ENCODE results near the gene NSUN2. TPM values are rescaled to one million over a fixed set of nuclear protein-coding genes. Genes with fewer than 3 reads are reported as not detected.

Gene NSUN2
- total RNA-seq, 2 experiments from 2014 or later = 110 to 111 TPM

DNA sequence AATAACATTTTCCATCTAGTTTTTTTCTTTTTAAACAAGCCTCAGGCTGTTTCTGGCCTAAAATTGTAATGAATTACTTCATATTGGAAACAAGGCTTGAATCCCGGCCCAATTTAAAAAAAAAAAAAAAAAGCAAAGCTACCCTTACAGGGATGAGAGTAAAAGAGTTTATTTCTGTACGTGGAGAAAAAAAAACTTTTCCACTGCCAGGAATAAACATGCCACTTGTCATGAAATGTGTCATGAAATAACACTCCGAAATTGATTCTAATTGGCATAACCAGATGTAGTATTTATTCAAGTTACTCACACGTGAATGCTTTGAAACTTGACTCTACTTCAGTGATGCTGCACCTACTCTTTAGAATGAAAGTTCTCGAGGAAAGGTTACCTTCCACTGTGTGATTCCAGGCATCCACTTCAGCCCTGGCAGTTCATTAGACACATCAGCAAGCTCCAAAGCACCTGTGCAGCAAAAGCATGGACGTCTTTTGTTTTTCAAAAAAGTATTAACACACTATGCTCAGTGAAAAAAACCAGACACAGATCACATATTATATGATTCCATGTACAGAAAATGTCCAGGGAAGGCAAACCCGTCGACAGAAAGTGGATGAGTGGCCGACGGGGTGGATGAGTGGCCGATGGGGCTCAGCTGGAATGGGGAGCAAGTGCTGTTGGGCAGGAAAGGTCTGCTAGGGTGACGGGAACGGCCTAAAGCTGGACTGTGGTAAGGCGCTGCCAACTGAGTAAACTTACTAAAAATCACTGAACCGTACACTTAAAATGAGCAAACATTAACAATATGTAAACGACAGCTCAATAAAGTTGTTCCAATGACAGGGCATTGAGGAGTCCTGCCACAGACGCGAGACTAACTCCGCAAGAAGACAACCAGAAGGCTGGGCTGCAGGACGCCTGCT, 21.2 kb downstream of the NSUN2 start:
- peaks cover 28% of the 10 kb centered on the region for H3K4me1 Mint-ChIP-seq (ENCODE audit: low read depth)
- ChIA-PET CTCF (interaction anchor here (0.7 kb wide), 1 partner anchor 21 kb away, joined by 3 read pairs; the partner anchor contains the start of genes NSUN2 and SRD5A1), POLR2A (interaction anchor here (1.3 to 2.0 kb wide), 2 partner anchors 12 to 21 kb away, joined by 3 to 11 read pairs; no protein-coding TSS in a partner anchor)
- TF ChIP-seq, protein P1, sequence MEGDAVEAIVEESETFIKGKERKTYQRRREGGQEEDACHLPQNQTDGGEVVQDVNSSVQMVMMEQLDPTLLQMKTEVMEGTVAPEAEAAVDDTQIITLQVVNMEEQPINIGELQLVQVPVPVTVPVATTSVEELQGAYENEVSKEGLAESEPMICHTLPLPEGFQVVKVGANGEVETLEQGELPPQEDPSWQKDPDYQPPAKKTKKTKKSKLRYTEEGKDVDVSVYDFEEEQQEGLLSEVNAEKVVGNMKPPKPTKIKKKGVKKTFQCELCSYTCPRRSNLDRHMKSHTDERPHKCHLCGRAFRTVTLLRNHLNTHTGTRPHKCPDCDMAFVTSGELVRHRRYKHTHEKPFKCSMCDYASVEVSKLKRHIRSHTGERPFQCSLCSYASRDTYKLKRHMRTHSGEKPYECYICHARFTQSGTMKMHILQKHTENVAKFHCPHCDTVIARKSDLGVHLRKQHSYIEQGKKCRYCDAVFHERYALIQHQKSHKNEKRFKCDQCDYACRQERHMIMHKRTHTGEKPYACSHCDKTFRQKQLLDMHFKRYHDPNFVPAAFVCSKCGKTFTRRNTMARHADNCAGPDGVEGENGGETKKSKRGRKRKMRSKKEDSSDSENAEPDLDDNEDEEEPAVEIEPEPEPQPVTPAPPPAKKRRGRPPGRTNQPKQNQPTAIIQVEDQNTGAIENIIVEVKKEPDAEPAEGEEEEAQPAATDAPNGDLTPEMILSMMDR (IDR thresholded peaks at IDR 0.05) = no peak
- no peaks in the 10 kb centered on the region for H3K27me3 Mint-ChIP-seq
- ATAC-seq = no peak
- peaks cover 70% of the 10 kb centered on the region for H3K36me3 Mint-ChIP-seq (ENCODE audit: low read depth)
- DNase-seq = no peak
- intact Hi-C loops (cut with micrococcal nuclease) = no loop called here
- no peak overlapping the region for H3K4me3 Mint-ChIP-seq
- no peaks in the 10 kb centered on the region for H3K9me3 Mint-ChIP-seq
- H3K27ac Mint-ChIP-seq = no peak overlapping the region

DNA sequence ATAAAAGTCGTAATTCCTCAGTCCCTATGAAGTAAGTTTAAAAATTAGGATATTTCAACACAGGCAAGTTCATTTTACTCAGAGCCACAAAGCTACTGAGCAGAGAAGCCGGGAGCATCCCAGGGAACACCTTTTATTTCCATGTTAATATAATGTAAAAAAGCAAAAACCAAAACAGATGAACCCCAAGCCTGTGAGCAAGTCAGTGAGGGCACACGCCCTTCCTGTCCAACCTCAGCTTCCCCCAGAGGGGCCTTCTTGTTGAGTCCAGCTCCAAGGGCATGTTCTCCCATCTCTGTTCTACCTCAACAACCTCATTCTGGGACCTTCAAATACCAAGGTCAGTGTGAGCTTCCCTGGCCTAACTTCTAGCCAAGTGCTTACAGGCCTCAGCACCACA, 24.8 kb downstream of the NSUN2 start:
- no peaks in the 10 kb centered on the region for H3K4me1 Mint-ChIP-seq (ENCODE audit: low read depth)
- no peak for DNase-seq
- H3K9me3 Mint-ChIP-seq = no peaks in the 10 kb centered on the region
- TF ChIP-seq, protein P1 (IDR thresholded peaks at IDR 0.05) = no peak
- POLR2A ChIA-PET = interaction anchor here (1.2 kb wide), 1 partner anchor 22 kb away, joined by 3 read pairs; no protein-coding TSS in a partner anchor
- H3K27me3 Mint-ChIP-seq = no peaks in the 10 kb centered on the region
- H3K27ac Mint-ChIP-seq = no peak overlapping the region
- H3K36me3 Mint-ChIP-seq (ENCODE audit: low read depth) = peaks cover 59% of the 10 kb centered on the region
- intact Hi-C loops (cut with micrococcal nuclease) = no loop called here
- H3K4me3 Mint-ChIP-seq = no peak overlapping the region
- no peak for ATAC-seq
- CTCF ChIA-PET = interaction anchor here (1.1 kb wide), 1 partner anchor 17 kb away, joined by 3 read pairs; no protein-coding TSS in a partner anchor

DNA sequence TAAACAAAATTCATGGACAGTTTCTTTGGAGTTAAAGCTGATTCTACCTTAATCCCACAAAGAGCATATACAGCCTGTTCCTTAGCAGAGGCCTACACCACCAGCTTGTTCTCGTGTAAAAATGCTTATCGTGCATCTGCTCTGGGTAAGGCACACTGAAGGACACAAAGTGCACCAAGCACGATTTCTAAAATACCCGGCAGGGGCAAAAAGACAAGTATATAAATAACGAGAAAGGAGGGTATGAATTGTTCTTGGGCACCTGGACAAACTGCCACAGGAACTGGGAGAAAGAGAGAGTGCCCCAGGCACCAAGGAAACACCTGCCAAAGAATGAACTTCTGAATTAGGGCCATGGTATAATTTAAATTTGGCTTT, 25.3 kb downstream of the NSUN2 start:
- DNase-seq = no peak
- ATAC-seq = no peak
- Mint-ChIP-seq H3K36me3 (ENCODE audit: low read depth) (peaks cover 60% of the 10 kb centered on the region), H3K4me3 (no peak overlapping the region), H3K9me3 (no peaks in the 10 kb centered on the region), H3K27me3 (no peaks in the 10 kb centered on the region), H3K27ac (no peak overlapping the region), H3K4me1 (ENCODE audit: low read depth) (no peaks in the 10 kb centered on the region)
- POLR2A ChIA-PET = interaction anchor here (1.2 kb wide), 1 partner anchor 22 kb away, joined by 3 read pairs; no protein-coding TSS in a partner anchor
- TF ChIP-seq, protein P1 (IDR thresholded peaks at IDR 0.05) = no peak
- intact Hi-C loops (cut with micrococcal nuclease) = no loop called here
- CTCF ChIA-PET = interaction anchor here (1.1 kb wide), 1 partner anchor 17 kb away, joined by 3 read pairs; no protein-coding TSS in a partner anchor

DNA sequence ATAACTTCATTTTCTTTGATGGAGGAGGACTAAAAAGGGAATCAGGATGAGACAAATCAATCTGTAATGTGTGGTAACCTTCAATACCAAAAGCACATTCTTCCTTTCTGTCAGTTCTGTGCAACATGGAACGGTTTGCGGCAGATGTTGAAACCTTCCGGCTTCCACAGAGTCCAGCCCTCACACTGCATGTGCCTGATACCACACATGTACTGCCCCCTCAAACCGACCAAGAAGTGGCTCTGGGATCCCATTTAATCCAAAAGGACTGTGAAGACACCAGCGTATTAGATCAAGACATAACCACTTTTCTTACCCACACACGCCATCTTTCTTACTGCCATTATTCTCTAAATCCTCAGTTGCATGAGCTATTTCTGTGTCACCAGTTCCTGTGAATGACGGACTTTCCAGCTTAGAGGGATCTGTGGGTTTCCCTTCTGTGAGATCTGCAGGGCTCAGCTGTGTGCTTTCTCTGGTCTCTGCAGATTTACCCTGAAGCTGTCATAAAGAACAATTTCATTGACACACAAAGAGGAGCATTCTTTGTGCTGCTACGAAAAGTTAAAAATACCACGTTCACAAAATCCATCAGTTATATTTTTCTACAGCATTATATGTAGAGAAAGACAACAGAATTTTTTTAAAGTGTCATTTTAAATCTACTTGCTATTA, 25.8 kb downstream of the NSUN2 start:
- TF ChIP-seq, protein P1 (IDR thresholded peaks at IDR 0.05) = no peak
- H3K4me1 Mint-ChIP-seq (ENCODE audit: low read depth) = no peaks in the 10 kb centered on the region
- ChIA-PET POLR2A (interaction anchor here (1.2 kb wide), 1 partner anchor 23 kb away, joined by 3 read pairs; no protein-coding TSS in a partner anchor), CTCF (no interaction called here)
- no peaks in the 10 kb centered on the region for H3K27me3 Mint-ChIP-seq
- no peak overlapping the region for H3K27ac Mint-ChIP-seq
- ATAC-seq (no peak), DNase-seq (no peak)
- intact Hi-C loops (cut with micrococcal nuclease) = no loop called here
- H3K9me3 Mint-ChIP-seq = no peaks in the 10 kb centered on the region
- peaks cover 61% of the 10 kb centered on the region for H3K36me3 Mint-ChIP-seq (ENCODE audit: low read depth)
- no peak overlapping the region for H3K4me3 Mint-ChIP-seq
